NB4 (cell line): ENCODE measurements around the gene PTGFRN.

ENCODE experiments used
- CTCF ChIP-seq: IDR thresholded peaks from one replicate; pipeline ENCODE4 v1.5.1; 2012; ENCODE audit warnings: low read depth, low read length
- MAX ChIP-seq: IDR thresholded peaks from 2 replicates; pipeline ENCODE4 v1.6.1; 2011; ENCODE audit warnings: low read depth, low read length
- POLR2A ChIP-seq: IDR thresholded peaks from 2 replicates; pipeline ENCODE4 v1.6.1; 2011; ENCODE audit warnings: mild to moderate bottlenecking; ENCODE audit not compliant: insufficient read length; ENCODE audit errors: extremely low read depth

- no peak for TF ChIP-seq CTCF
- TF ChIP-seq MAX: no peak
- no peak for TF ChIP-seq POLR2A
Observed at GRCh38 chr1:116869611-116870010, 40.1 kb upstream of the PTGFRN start.
